H9 (cell line): Measurements from ENCODE around the gene GAL3ST3. TPM values are rescaled to one million over a fixed set of nuclear protein-coding genes. Genes with fewer than 3 reads are reported as not detected.

Source experiments
- DNase-seq: peaks from one replicate; pipeline ENCODE4 v3.0.0-alpha.2; 2017
- H2AFZ ChIP-seq: one replicate; pipeline ENCODE4 v1.6.1; 2013; ENCODE audit warnings: mild to moderate bottlenecking, low read length, control low read depth, moderate library complexity
- H2AK5ac ChIP-seq: 2 replicates; pipeline ENCODE4 v1.6.1; 2013; ENCODE audit warnings: low read length, control low read depth, mixed read lengths; ENCODE audit not compliant: insufficient read length
- H2BK120ac ChIP-seq: one replicate; pipeline ENCODE4 v1.6.1; 2013; ENCODE audit warnings: low read depth, mild to moderate bottlenecking, low read length, control low read depth, inconsistent platforms; ENCODE audit not compliant: poor library complexity, severe bottlenecking
- H2BK12ac ChIP-seq: 2 replicates; pipeline ENCODE4 v1.6.1; 2013; ENCODE audit warnings: low read length, control low read depth, mixed read lengths, low read depth; ENCODE audit not compliant: insufficient read length
- H2BK15ac ChIP-seq: 2 replicates; pipeline ENCODE4 v1.6.1; 2013; ENCODE audit warnings: low read depth, low read length, control low read depth
- H2BK20ac ChIP-seq: one replicate; pipeline ENCODE4 v1.6.1; 2013; ENCODE audit warnings: low read depth, mild to moderate bottlenecking, low read length, control low read depth, inconsistent platforms; ENCODE audit not compliant: poor library complexity, severe bottlenecking
- H2BK5ac ChIP-seq: 2 replicates; pipeline ENCODE4 v1.6.1; 2013; ENCODE audit warnings: low read length, control low read depth, mixed read lengths; ENCODE audit not compliant: insufficient read length
- H3K14ac ChIP-seq: 2 replicates; pipeline ENCODE4 v1.6.1; 2013; ENCODE audit warnings: low read length, control low read depth; ENCODE audit not compliant: insufficient read depth
- H3K18ac ChIP-seq: 2 replicates; pipeline ENCODE4 v1.6.1; 2013; ENCODE audit warnings: low read depth, mild to moderate bottlenecking, mixed read lengths, low read length, control low read depth; ENCODE audit not compliant: insufficient read length
- H3K23ac ChIP-seq: 2 replicates; pipeline ENCODE4 v1.6.1; 2013; ENCODE audit warnings: low read length, control low read depth, mixed read lengths, low read depth; ENCODE audit not compliant: insufficient read length
- H3K23me2 ChIP-seq: 2 replicates; pipeline ENCODE4 v1.6.1; 2013; ENCODE audit warnings: low read depth, mild to moderate bottlenecking, mixed read lengths, low read length, control low read depth; ENCODE audit not compliant: insufficient read length, poor library complexity, severe bottlenecking
- H3K27ac ChIP-seq: 2 replicates; pipeline ENCODE4 v1.5.1; 2013; ENCODE audit warnings: low read length, control low read depth, mixed read lengths, low read depth; ENCODE audit not compliant: insufficient read length
- H3K27me3 ChIP-seq: 2 replicates; pipeline ENCODE4 v1.6.1; 2013; ENCODE audit warnings: low read length, control low read depth, inconsistent platforms; ENCODE audit not compliant: insufficient read depth
- H3K4ac ChIP-seq: 2 replicates; pipeline ENCODE4 v1.6.1; 2013; ENCODE audit warnings: low read depth, mild to moderate bottlenecking, control low read depth, inconsistent platforms, low read length, moderate library complexity
- H3K4me1 ChIP-seq: 2 replicates; pipeline ENCODE4 v1.6.1; 2013; ENCODE audit warnings: low read length, control low read depth, inconsistent platforms; ENCODE audit not compliant: insufficient read depth
- H3K4me2 ChIP-seq: 2 replicates; pipeline ENCODE4 v1.6.1; 2013; ENCODE audit warnings: low read length, control low read depth, mixed read lengths; ENCODE audit not compliant: insufficient read length, insufficient read depth
- H3K56ac ChIP-seq: 2 replicates; pipeline ENCODE4 v1.6.1; 2013; ENCODE audit warnings: low read depth, mild to moderate bottlenecking, mixed read lengths, low read length, control low read depth; ENCODE audit not compliant: insufficient read length
- H3K79me1 ChIP-seq: 2 replicates; pipeline ENCODE4 v1.6.1; 2013; ENCODE audit warnings: low read depth, mild to moderate bottlenecking, moderate library complexity, low read length, control low read depth, inconsistent platforms; ENCODE audit not compliant: insufficient read depth, poor library complexity, severe bottlenecking
- H3K79me2 ChIP-seq: 2 replicates; pipeline ENCODE4 v1.6.1; 2013; ENCODE audit warnings: low read length, control low read depth, inconsistent platforms; ENCODE audit not compliant: insufficient read depth
- H3K9ac ChIP-seq: 2 replicates; pipeline ENCODE4 v1.6.1; 2013; ENCODE audit warnings: low read length, control low read depth, mixed read lengths; ENCODE audit not compliant: insufficient read length; ENCODE audit errors: extremely low read depth
- H3K9me3 ChIP-seq: one replicate; pipeline ENCODE4 v1.6.1; 2013; ENCODE audit warnings: low read depth, low read length, inconsistent platforms; ENCODE audit not compliant: control insufficient read depth
- H3T11ph ChIP-seq: one replicate; pipeline ENCODE4 v1.6.1; 2013; ENCODE audit warnings: mild to moderate bottlenecking, low read length, control low read depth, inconsistent platforms
- H4K20me1 ChIP-seq: one replicate; pipeline ENCODE4 v1.6.1; 2013; ENCODE audit not compliant: control insufficient read depth, insufficient read length, insufficient read depth
- H4K5ac ChIP-seq: 2 replicates; pipeline ENCODE4 v1.6.1; 2013; ENCODE audit warnings: low read depth, mild to moderate bottlenecking, mixed read lengths, low read length, control low read depth; ENCODE audit not compliant: insufficient read length
- H4K8ac ChIP-seq: replicated peaks from 2 replicates; pipeline ENCODE4 v1.6.1; 2013; ENCODE audit warnings: low read length, control low read depth, mixed read lengths, low read depth; ENCODE audit not compliant: insufficient read length
- H4K91ac ChIP-seq: 2 replicates; pipeline ENCODE4 v1.6.1; 2013; ENCODE audit warnings: low read depth, mild to moderate bottlenecking, moderate library complexity, mixed read lengths, low read length, control low read depth; ENCODE audit not compliant: insufficient read length
- H3K27ac Mint-ChIP-seq, 3 experiments: 2 replicates in 2 of 3; 3 replicates in 1 of 3; pipeline ENCODE4 v1.8.0; 2020 to 2021; ENCODE audit warnings: mixed read lengths in 3 of 3, mild to moderate bottlenecking in 1 of 3, moderate library complexity in 1 of 3
- H3K27me3 Mint-ChIP-seq: 2 replicates; pipeline ENCODE4 v1.8.0; 2021; ENCODE audit warnings: low read depth, mild to moderate bottlenecking, moderate library complexity, mixed read lengths
- H3K36me3 Mint-ChIP-seq, 3 experiments: 2 replicates in 2 of 3; 3 replicates in 1 of 3; pipeline ENCODE4 v1.8.0; 2020 to 2021; ENCODE audit warnings: low read depth in 3 of 3, mixed read lengths in 3 of 3; ENCODE audit not compliant: insufficient read depth in 1 of 3
- H3K4me1 Mint-ChIP-seq, 2 experiments: 2 replicates each; pipeline ENCODE4 v1.8.0; 2020; ENCODE audit warnings: mixed read lengths in 2 of 2
- H3K4me3 Mint-ChIP-seq, 2 experiments: 2 replicates in 1 of 2; 3 replicates in 1 of 2; pipeline ENCODE4 v1.8.0; 2020 to 2021; ENCODE audit warnings: mild to moderate bottlenecking in 2 of 2, mixed read lengths in 2 of 2, moderate library complexity in 1 of 2
- H3K9me3 Mint-ChIP-seq, 2 experiments: 2 replicates in 1 of 2; 3 replicates in 1 of 2; pipeline ENCODE4 v1.8.0; 2020; ENCODE audit warnings: mild to moderate bottlenecking in 2 of 2, mixed read lengths in 2 of 2, moderate library complexity in 1 of 2
- CTCF ChIP-seq: fragments of 200-600 bp; sonication (generic); conservative IDR thresholded peaks from 3 replicates; pipeline ENCODE4 v1.8.0; 2021; ENCODE audit warnings: antibody characterized with exemption, mild to moderate bottlenecking
- WGBS: extraction: QIAGEN DNeasy Blood & Tissue Kit; methylation state at CpG from one replicate; pipeline ENCODE4 v1.1.7; 2013; ENCODE audit warnings: missing lambda C conversion rate, low lambda C conversion rate, mixed read lengths; ENCODE audit not compliant: insufficient read length; ENCODE audit errors: extremely low coverage; 5-methylcytosine and 5-hydroxymethylcytosine counted together
- total RNA-seq: library from RNA; stranded (reverse); gene quantifications from 2 replicates; pipeline ENCODE4 v1.2.1, GENCODE V29; 2021

Gene GAL3ST3
- total RNA-seq, 1 experiment from 2014 or later: 17.2 TPM

GRCh38 chr11:66045177-66045639, 3.8 kb downstream of the GAL3ST3 start:
- no peaks in the 10 kb centered on the region for H3K9me3 Mint-ChIP-seq
- H2AK5ac ChIP-seq: no peak overlapping the region
- H2BK120ac ChIP-seq: no peak overlapping the region
- H3K79me2 ChIP-seq: no peaks in the 10 kb centered on the region
- H3K14ac ChIP-seq: no peak overlapping the region
- peaks cover 17 to 32% (median 21%) of the 10 kb centered on the region in 3 experiments; a peak in 6 of 7 replicates for H3K36me3 Mint-ChIP-seq
- no peak overlapping the region for H2BK12ac ChIP-seq
- no peak overlapping the region for H3T11ph ChIP-seq
- no peak overlapping the region for H3K27ac ChIP-seq
- H3K27me3 ChIP-seq: no peaks in the 10 kb centered on the region
- H3K79me1 ChIP-seq: no peaks in the 10 kb centered on the region
- no peaks in the 10 kb centered on the region; the same call in 1 of the 2 replicates for H3K27me3 Mint-ChIP-seq
- no peak overlapping the region for H4K8ac ChIP-seq
- peak overlapping the region in 1 of 2 experiments; percentile 50; a peak in 2 of 5 replicates for H3K4me3 Mint-ChIP-seq
- H3K4ac ChIP-seq: no peak overlapping the region
- H3K4me1 ChIP-seq: 0 out of 2 replicates have a peak, but pooled peaks cover 4% of the 10 kb centered on the region
- no peak overlapping the region for H3K23ac ChIP-seq
- no peak overlapping the region for H4K91ac ChIP-seq
- peak; percentile 99 for TF ChIP-seq CTCF
- H2AFZ ChIP-seq: no peak overlapping the region
- H3K56ac ChIP-seq: no peak overlapping the region
- no peak overlapping the region; a peak in 2 of 7 replicates for H3K27ac Mint-ChIP-seq
- peaks cover 3% of the 10 kb centered on the region for H4K20me1 ChIP-seq
- no peak overlapping the region for H3K18ac ChIP-seq
- no peak overlapping the region for H2BK20ac ChIP-seq
- peaks cover 23 to 32% of the 10 kb centered on the region in 2 experiments for H3K4me1 Mint-ChIP-seq
- no peak overlapping the region for H3K4me2 ChIP-seq
- no peak overlapping the region for H3K9ac ChIP-seq
- peaks cover 8% of the 10 kb centered on the region for H3K23me2 ChIP-seq
- no peak overlapping the region for H2BK15ac ChIP-seq
- peak; percentile 91 for DNase-seq
- H4K5ac ChIP-seq: no peak overlapping the region
- no peaks in the 10 kb centered on the region for H3K9me3 ChIP-seq
- no CpG with 5 or more reads among the region's 11 CpGs for WGBS
- no peak overlapping the region for H2BK5ac ChIP-seq
